PC-9 (cell line): Measurements from ENCODE around the gene STK36. TPM values are rescaled to one million over a fixed set of nuclear protein-coding genes. Genes with fewer than 3 reads are reported as not detected.

ENCODE experiments used
- BruUV-seq: library from RNA; stranded (reverse); fragments of 400-500 nt; replicated peaks from 2 replicates; lab custom pipeline; 2021; lab: Mats Ljungman, UMichigan
- CTCF ChIA-PET: fragments of 300-600 bp; sonication (Branson Sonifier 250); formaldehyde crosslinking; loops from one replicate; lab custom pipeline; 2022; ENCODE audit warnings: antibody characterized with exemption; lab: Charles Lee
- POLR2A ChIA-PET: fragments of 300-600 bp; sonication (Branson Sonifier 250); formaldehyde crosslinking; loops from one replicate; lab custom pipeline; 2022; ENCODE audit warnings: antibody characterized with exemption; ENCODE audit not compliant: unreplicated experiment; lab: Charles Lee
- DNase-seq, 2 experiments: peaks; one replicate each; pipeline versions ENCODE4 v3.0.0 to v3.0.0-alpha.2; 2015 to 2022; ENCODE audit warnings: mixed read lengths in 1 of 2
- H2AFZ ChIP-seq: fragments of 200-600 bp; sonication (generic); 2 replicates; pipeline ENCODE4 v1.8.1; 2017; ENCODE audit warnings: antibody characterized with exemption
- H3F3A ChIP-seq: fragments of 200-600 bp; sonication (generic); 2 replicates; pipeline ENCODE4 v1.8.1; 2017; ENCODE audit warnings: antibody characterized with exemption, mild to moderate bottlenecking, low read depth; ENCODE audit not compliant: insufficient read depth
- H3K27ac ChIP-seq: fragments of 200-600 bp; sonication (generic); 2 replicates; pipeline ENCODE4 v1.6.1; 2016; ENCODE audit warnings: mixed run types
- H3K27me3 ChIP-seq: fragments of 200-600 bp; sonication (generic); 2 replicates; pipeline ENCODE4 v1.6.1; 2016; ENCODE audit warnings: low read depth, mixed run types; ENCODE audit not compliant: insufficient read depth
- H3K36me3 ChIP-seq: fragments of 200-600 bp; sonication (generic); 2 replicates; pipeline ENCODE4 v1.6.1; 2016; ENCODE audit warnings: low read depth, mixed run types
- H3K4me1 ChIP-seq: fragments of 200-600 bp; sonication (generic); replicated peaks from 2 replicates; pipeline ENCODE4 v1.6.1; 2016; ENCODE audit warnings: mixed run types; ENCODE audit not compliant: insufficient read depth
- H3K4me2 ChIP-seq: fragments of 200-600 bp; sonication (generic); 2 replicates; pipeline ENCODE4 v1.6.1; 2017; ENCODE audit warnings: mixed run types
- H3K4me3 ChIP-seq: fragments of 200-600 bp; sonication (generic); 2 replicates; pipeline ENCODE4 v1.6.1; 2016; ENCODE audit warnings: mixed run types
- H3K79me2 ChIP-seq: fragments of 200-600 bp; sonication (generic); 2 replicates; pipeline ENCODE4 v1.6.1; 2017; ENCODE audit warnings: low read depth, mixed run types
- H3K9me2 ChIP-seq: fragments of 200-600 bp; sonication (generic); 2 replicates; pipeline ENCODE4 v1.8.1; 2017; ENCODE audit warnings: mild to moderate bottlenecking; ENCODE audit not compliant: insufficient read depth
- H3K9me3 ChIP-seq: fragments of 200-600 bp; sonication (generic); 2 replicates; pipeline ENCODE4 v1.8.1; 2016; ENCODE audit warnings: low read depth; ENCODE audit not compliant: insufficient read depth
- H4K20me1 ChIP-seq: fragments of 200-600 bp; sonication (generic); 2 replicates; pipeline ENCODE4 v1.8.1; 2017; ENCODE audit not compliant: insufficient read depth
- EZH2 ChIP-seq: fragments of 200-600 bp; sonication (generic); IDR thresholded peaks from 2 replicates; pipeline ENCODE4 v1.8.0; 2017; ENCODE audit warnings: antibody characterized with exemption, low read depth
- intact Hi-C: fragments of 100-400 bp; cut with micrococcal nuclease; formaldehyde crosslinking; loops from one replicate; pipeline ENCODE4 v1.10.0; 2022; ENCODE audit not compliant: unreplicated experiment
- total RNA-seq: library from RNA; stranded (reverse); gene quantifications from 2 replicates; pipeline ENCODE4 v1.2.3, GENCODE V29; 2021
- TF ChIP-seq, protein P1 (sequence below): fragments of 200-600 bp; sonication (generic); conservative IDR thresholded peaks from 2 replicates; pipeline ENCODE4 v1.6.1; 2017; ENCODE audit warnings: mixed run types, antibody characterized with exemption, mild to moderate bottlenecking, moderate library complexity

The STK36 gene
- total RNA-seq, 1 experiment from 2014 or later: 52.9 TPM

DNA sequence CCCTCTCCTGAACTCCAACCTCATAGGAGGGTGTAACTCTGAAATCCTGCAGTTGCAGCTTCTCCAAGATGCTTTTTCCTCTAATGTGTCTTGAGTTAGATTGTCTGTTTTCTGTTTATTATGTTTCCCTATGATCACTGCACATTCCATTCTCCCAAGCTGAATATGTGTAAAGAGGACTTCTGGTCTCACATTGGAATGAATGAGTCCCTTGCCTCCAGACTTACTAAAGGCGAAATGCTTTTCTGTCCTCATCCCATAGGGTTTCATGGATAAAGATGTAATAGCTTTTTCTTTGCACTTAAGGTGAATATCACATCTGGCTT, 74.5 kb downstream of the STK36 start:
- peaks cover 45% of the 10 kb centered on the region for H3K36me3 ChIP-seq
- H3K4me3 ChIP-seq: no peak overlapping the region
- peaks cover 14% of the 10 kb centered on the region for H3K4me1 ChIP-seq
- TF ChIP-seq, protein P1, sequence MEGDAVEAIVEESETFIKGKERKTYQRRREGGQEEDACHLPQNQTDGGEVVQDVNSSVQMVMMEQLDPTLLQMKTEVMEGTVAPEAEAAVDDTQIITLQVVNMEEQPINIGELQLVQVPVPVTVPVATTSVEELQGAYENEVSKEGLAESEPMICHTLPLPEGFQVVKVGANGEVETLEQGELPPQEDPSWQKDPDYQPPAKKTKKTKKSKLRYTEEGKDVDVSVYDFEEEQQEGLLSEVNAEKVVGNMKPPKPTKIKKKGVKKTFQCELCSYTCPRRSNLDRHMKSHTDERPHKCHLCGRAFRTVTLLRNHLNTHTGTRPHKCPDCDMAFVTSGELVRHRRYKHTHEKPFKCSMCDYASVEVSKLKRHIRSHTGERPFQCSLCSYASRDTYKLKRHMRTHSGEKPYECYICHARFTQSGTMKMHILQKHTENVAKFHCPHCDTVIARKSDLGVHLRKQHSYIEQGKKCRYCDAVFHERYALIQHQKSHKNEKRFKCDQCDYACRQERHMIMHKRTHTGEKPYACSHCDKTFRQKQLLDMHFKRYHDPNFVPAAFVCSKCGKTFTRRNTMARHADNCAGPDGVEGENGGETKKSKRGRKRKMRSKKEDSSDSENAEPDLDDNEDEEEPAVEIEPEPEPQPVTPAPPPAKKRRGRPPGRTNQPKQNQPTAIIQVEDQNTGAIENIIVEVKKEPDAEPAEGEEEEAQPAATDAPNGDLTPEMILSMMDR: no peak
- no peak for TF ChIP-seq EZH2
- no TSS peak for BruUV-seq
- H3K79me2 ChIP-seq: no peaks in the 10 kb centered on the region
- no peak overlapping the region for H3K4me2 ChIP-seq
- no peaks in the 10 kb centered on the region for H3F3A ChIP-seq
- H3K27me3 ChIP-seq: no peaks in the 10 kb centered on the region
- ChIA-PET CTCF (no interaction called here), POLR2A (no interaction called here)
- no peaks in the 10 kb centered on the region for H4K20me1 ChIP-seq
- no peaks in the 10 kb centered on the region for H3K9me3 ChIP-seq
- intact Hi-C loops: no loop called here
- DNase-seq: no peak
- H2AFZ ChIP-seq: no peak overlapping the region
- H3K9me2 ChIP-seq: no peaks in the 10 kb centered on the region
- no peak overlapping the region for H3K27ac ChIP-seq

DNA sequence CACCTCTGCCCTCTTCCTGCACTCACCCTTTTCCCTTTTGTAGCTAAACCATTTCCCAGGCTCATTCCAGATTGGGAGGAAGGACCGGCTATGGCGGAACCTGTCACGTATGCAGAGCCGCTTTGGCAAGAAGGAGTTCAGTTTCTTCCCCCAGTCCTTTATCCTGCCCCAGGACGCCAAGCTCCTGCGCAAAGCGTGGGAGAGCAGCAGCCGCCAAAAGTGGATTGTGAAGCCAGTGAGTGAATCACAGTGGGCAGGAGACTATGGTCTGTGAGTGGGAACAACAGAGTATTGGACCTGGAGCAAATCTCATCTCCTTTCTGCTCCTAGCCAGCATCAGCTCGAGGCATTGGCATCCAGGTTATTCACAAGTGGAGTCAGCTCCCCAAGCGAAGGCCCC, 75.1 kb downstream of the STK36 start:
- ChIA-PET POLR2A (no interaction called here), CTCF (no interaction called here)
- H4K20me1 ChIP-seq: no peaks in the 10 kb centered on the region
- H2AFZ ChIP-seq: no peak overlapping the region
- H3K4me3 ChIP-seq: no peak overlapping the region
- no peaks in the 10 kb centered on the region for H3F3A ChIP-seq
- peaks cover 14% of the 10 kb centered on the region for H3K4me1 ChIP-seq
- no peaks in the 10 kb centered on the region for H3K27me3 ChIP-seq
- TF ChIP-seq EZH2: no peak
- TF ChIP-seq, protein P1: no peak
- DNase-seq: no peak
- no peaks in the 10 kb centered on the region for H3K79me2 ChIP-seq
- intact Hi-C loops: no loop called here
- no peaks in the 10 kb centered on the region for H3K9me2 ChIP-seq
- H3K9me3 ChIP-seq: no peaks in the 10 kb centered on the region
- no TSS peak for BruUV-seq
- H3K27ac ChIP-seq: no peak overlapping the region
- H3K4me2 ChIP-seq: no peak overlapping the region
- H3K36me3 ChIP-seq: peaks cover 45% of the 10 kb centered on the region

DNA sequence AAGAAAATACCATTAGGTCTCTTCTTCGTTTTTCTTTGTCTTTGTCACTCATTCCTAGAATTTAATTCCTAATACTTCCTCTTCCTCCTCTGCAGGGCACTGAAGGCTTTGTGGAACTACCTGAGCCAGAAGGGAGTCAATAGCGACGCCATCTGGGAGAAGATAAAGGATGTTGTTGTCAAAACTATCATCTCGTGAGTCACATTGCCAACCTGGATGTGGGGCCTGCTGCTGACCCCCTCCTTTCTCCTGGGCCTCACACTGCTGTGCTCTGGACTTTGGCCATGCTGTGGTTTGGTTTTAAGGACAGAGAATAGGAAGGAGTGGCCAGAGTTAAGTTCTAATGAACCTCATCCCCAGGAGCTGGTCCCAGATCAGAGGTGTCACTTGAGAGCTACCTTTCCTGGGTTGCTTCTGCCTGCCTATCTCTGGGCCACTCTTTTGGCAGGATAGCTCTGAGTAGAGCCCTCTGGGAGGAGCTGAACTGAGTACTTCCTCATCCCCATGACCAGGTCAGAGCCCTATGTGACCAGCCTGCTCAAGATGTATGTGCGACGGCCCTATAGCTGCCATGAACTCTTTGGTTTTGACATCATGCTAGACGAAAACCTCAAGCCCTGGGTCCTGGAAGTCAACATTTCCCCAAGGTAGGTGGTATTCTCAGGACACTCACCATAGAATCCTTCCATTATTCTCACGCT, 77.0 kb downstream of the STK36 start:
- no peak overlapping the region for H3K27ac ChIP-seq
- CTCF ChIA-PET: no interaction called here
- DNase-seq: no peak
- H3K36me3 ChIP-seq: peaks cover 36% of the 10 kb centered on the region
- H2AFZ ChIP-seq: no peak overlapping the region
- no peaks in the 10 kb centered on the region for H3K79me2 ChIP-seq
- H3K4me2 ChIP-seq: no peak overlapping the region
- no peaks in the 10 kb centered on the region for H3K9me3 ChIP-seq
- TF ChIP-seq, protein P1: no peak
- TF ChIP-seq EZH2: no peak
- H3K4me1 ChIP-seq: peaks cover 14% of the 10 kb centered on the region
- H4K20me1 ChIP-seq: no peaks in the 10 kb centered on the region
- BruUV-seq: no TSS peak
- no peak overlapping the region for H3K4me3 ChIP-seq
- POLR2A ChIA-PET: no interaction called here
- no peaks in the 10 kb centered on the region for H3F3A ChIP-seq
- no peaks in the 10 kb centered on the region for H3K9me2 ChIP-seq
- no peaks in the 10 kb centered on the region for H3K27me3 ChIP-seq
- intact Hi-C loops: no loop called here

Other genes with a start within 250 kb of the STK36 start
- gene USP37, start 103.7 kb upstream of the STK36 start, total RNA-seq: 13.1 and 15.4 TPM in 2 replicates
- gene CNOT9, start 103.2 kb upstream of the STK36 start, total RNA-seq: 45.8 and 46.0 TPM in 2 replicates
- 0.74 and 1.3 TPM in 2 replicates for gene PLCD4, start 64.2 kb upstream of the STK36 start, total RNA-seq
- gene ZNF142, start 12.5 kb upstream of the STK36 start, total RNA-seq: 23.1 and 23.7 TPM in 2 replicates
- gene BCS1L, start 12.4 kb upstream of the STK36 start, total RNA-seq: 36.0 and 38.8 TPM in 2 replicates
- 24.6 and 27.2 TPM in 2 replicates for gene RNF25, start 84 bp upstream of the STK36 start, total RNA-seq
- 43.9 and 57.1 TPM in 2 replicates for gene TTLL4, start 38.7 kb downstream of the STK36 start, total RNA-seq
- gene CYP27A1, start 110.1 kb downstream of the STK36 start, total RNA-seq: 0.94 and 2.0 TPM in 2 replicates
- gene PRKAG3, start 159.7 kb downstream of the STK36 start, total RNA-seq: not detected in 2 replicates
- 0.33 and 0.45 TPM in 2 replicates for gene WNT6, start 187.7 kb downstream of the STK36 start, total RNA-seq
- 1.2 and 2.3 TPM in 2 replicates for gene WNT10A, start 208.8 kb downstream of the STK36 start, total RNA-seq